NCI-H82 treated with DMSO at 0.1 percent for 48 hours (cell line): ENCODE results near the gene ADAMTS2.

Source experiments
- DNase-seq: peaks from one replicate; lab custom pipeline; 2025; ENCODE audit not compliant: unreplicated experiment; lab: John Stamatoyannopoulos, UW

The ADAMTS2 gene

DNA sequence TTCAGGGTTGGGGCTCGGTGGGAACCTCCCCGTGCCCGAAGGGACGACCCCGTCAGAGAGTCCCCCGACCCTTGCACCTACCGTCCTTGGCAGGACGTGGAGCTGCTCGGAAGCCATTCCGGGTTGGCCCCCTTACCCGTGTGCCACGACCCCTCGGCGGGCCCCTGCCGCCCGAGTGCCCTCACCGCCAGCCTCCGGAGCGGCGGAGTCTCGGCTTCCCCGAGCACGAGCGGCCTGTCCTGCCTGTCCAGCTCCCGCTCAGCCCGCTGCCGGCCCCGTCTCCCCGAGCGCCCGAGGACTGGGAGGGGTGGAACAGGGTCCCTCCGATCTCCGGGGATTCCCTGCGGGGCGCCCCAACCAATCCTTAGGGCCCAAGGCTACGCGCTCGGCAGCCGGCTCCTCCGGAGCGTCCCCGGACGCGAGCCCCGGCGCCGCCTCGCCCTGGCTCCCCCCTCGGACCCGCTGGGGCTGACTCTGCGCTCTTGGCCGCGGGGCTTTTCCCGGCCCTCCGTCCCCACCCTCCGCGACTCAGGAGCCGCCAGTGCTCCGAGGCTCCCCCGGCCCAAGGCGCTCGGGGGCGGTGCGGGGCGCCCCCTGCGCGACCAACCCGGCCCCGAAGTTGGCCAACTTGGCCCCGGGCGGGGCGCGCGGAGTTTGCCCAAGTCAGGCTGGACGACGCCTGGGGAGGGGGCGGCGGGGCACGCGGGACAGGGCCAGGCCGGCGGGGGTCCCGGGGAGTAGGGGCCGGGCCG is 654 bp downstream of the ADAMTS2 start:
- DNase-seq, result no peak

DNA sequence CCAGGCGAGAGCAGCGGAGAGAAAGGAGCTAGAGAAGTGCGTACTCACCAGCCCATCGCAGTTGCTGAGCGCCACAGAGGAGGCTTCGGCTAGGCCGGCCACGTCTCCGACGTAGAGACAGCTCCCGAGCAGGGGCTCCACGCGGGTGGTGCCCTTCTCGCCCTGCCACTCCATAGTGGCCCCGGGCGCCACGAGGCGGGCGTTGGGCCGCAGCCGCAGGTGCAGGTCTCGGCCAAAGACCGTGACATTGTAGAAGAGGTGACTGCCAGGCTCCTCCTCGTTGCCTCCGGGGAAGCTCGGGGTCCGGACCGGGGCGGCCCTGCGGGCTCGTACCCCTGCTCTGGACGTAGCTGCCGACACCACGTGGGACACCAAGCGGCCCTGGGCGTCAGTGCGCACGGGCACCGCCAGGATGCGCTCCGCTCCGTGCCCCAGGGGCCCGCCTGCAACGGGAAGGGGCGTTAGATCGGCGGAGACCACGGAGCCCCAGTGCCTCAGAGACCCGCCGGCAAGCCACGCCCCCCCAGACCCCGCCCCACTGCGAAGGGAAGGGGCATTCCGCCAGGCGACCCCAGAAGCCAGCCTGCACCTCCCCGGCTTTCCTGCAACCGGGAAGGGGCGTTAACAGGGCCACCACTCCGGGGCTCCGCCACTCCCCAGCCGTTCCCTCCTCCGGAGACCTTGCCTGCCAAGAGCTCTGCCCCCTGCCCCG is 1.4 kb downstream of the ADAMTS2 start:
- DNase-seq, result no peak

DNA sequence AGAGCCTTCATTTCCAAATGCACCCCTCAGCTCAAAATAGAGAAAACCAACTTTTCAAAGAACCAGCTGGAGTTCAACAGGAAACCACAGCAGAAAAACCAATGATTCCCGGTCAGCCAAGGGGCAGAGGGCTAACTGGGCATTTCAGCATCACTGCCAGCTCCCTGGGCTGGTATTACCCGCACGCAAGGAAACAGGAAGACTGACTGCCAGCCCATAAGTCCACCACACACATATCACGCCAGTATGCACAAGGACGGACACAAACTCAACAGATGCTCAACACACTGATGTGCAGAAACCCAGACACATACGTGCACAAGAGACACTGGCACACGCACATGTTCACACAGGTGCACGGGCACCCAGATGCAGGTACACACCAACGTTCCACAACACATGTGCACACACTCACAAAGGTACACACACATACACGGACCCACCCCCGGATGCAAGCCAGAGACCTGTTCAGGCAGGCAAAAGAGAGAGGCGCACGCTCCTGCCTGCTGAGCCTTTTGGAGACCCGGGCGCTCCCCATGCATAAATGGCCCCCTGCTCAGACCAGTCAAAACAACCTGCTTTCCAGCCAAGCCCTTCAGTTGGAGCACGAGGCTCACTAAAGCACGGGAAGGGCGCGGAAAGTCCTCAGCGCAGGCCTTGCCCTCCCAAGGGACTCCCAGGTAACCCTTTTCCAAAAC is 2.1 kb downstream of the ADAMTS2 start:
- DNase-seq, result no peak

DNA sequence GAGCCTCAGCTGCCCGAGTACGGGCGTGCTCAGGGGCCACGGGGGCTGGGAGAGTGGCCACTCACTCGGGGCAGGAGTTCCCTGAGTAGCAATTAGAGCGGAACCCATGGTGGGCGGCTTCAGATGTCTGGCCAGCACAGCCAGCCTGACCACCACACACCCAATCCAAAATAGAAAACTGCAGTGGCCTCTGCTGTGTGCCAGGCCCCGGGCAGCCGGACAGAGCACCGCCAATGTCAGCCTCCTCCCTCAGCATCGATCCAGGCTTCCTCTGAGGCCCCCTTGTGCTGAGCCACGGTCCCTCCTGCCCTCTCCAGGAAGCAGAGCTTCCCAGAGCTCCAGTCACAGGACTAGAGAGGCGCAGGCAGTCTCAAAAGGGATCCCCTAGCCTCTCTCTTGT is 2.7 kb downstream of the ADAMTS2 start:
- no peak for DNase-seq

DNA sequence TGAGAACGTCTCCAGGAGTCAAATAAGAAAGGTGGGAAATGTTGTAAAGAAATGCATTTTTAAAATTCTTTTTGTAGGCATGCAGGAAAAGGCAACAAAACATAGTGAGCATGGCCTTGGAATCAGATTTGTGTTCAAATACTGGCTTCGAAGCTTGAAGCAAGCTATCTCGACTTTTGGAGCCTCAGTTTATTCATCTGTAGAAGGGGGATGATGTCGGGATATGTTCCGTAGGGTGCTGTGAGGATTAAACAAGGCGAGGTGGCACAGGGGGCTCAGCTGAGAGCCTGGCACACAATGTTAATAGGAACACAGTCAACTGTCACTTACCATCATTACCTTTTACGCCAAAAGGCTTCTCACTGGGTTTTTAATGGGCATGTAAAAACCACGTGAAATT is 4.8 kb downstream of the ADAMTS2 start:
- no peak for DNase-seq

DNA sequence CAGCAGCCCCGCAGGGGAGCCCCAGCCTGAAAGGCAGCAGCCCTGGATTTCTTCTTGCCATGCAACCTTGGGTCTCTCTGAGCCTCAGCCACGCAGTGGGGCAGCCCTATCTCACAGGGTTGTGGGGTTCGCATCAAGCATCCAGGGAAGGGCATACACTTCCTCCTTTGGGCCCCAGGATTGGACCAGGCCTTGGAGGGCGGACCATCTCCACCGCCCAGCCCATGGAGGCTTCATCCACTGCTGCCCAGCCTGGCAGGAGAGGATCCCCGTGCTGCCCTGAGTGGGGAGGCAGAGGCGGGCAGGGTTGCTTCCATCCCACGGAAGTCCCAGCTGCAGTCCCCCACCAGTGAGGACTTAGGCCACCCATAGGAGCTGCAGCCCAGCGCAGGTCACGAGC is 5.3 kb downstream of the ADAMTS2 start:
- no peak for DNase-seq

DNA sequence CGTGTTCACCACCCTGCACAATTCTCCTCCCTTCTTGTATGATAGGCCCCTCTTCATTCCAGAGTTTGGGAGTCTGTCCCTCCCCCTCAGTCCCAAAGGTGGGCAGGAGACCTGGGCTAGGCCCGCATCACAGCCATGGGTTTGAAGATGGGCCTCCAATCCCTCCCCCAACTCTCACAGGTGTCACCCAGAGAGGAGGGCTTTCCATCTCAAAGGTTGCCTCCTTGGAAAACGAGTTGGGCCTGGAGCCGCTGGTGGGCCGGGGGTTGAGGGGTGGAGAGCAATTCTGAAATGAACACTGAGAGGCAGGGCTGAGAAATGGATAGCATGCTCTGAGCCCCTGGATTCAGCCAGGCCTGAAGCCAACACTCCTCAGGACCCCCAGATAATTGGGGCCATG is 6.2 kb downstream of the ADAMTS2 start:
- no peak for DNase-seq

DNA sequence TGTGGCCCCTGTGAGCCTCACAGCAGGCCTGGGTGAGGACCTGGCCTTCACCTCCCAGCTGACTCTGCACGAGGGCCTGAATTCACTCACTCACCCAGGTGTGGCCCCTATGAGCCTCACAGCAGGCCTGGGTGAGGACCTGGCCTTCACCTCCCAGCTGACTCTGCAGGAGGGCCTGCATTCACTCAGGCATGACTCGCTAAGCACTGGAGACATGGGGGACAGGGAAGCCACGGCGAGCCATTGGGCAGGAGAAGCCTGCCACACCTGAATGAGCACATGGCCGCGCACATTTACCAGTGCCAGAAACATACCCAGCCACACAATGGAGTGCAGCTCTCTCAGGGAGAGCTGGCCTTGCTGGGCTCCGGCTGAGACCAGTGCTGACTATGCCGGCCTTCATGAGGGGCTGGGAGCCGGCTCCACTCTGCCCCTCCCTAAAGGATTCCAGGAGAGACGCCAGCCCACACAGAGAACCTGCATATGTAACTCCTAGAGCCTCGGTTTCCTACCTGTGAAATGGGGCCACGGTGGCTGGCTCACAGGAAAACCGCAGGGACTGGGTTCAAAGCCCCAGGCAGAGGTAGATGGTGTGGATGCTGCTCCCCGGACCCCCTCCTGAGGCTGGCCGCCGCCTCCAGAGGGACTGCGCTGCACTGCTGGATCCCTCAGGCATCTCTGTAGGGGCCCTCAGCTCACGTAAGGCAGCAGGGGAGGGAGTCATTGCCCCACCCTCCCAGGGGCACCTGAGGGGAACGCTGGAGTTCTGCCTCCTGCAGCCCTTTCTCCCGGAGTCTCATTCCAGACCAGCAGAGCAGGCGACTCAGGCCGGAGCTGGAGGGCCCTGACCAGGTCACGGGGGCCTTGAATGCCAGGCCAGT is 7.2 kb downstream of the ADAMTS2 start:
- DNase-seq, result no peak

DNA sequence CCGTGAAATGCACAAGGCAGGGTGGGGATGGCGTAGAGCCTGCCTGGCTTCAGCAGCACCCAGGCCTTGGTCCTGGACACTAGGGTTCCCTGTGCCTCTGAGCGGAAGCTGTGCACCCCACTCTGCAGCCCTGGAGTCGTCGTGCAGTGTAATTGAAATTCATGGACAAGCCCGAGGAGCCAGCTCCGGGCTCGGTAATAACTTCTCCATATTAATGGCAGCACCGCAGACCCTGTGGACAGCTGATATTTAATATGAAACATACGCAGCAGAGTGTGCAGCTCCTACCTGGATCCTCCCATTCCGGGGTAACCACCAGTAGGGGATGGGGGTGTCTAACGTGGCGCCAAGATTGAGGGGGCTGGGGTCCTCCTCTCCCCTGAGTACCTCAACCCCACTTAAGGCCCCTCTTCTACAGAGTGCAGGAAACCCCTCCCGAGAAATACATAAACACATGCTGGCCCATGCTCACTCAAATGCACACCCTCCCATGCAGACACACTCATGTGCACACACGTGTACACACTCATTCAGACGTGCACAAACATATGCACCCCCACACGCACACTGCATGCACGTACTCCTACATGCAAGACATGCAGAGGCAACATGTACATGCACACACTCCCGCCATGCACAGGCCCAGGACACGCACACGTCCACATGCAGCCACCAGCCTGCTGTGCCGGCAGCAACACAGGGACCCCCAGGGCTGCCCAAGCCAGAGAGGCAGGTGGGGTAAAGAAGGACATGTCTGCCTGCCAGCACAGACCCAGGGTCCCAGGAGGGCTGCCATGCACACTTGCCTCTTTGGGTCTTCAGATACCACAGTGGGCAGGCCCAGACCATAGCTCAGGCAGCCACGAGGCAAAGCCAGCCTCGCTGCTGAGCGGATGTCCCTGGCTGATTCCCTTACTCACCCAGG is 8.1 kb downstream of the ADAMTS2 start:
- DNase-seq, result no peak

DNA sequence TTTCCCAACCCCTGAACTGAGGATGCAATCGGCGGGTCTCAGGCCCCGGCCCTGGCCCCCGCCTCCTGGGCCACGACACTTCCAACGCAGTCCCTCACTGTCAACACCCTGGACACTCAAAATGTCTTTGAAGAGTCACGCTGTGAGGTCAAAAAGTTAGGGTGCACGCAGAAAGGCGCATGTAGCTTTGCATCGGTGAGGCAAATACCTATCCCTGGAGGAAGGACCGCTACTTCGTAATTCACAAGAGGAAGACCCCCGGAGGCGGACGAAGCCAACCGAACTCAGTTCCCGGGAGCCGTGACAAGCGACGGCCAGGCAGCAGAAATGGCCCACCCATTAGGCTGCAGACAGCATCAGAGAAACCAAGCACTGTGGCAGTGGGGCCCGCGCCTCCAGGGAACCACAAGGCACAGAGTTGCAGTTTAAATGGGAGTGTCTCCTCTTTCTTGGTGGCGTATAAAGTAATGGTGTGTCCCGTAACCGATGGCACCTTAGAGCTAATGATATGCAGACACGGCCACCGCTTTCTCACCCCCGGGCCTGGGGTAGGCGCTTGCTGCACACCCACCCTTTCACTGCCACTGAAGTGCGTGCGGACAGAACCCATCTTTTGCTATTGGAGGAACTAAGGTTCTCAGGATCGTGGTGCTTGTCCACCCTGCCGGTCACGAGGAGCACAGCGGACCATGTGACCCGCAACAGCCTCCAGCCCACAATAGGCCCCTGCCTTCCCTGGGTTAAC is 9.0 kb downstream of the ADAMTS2 start:
- DNase-seq, result no peak

DNA sequence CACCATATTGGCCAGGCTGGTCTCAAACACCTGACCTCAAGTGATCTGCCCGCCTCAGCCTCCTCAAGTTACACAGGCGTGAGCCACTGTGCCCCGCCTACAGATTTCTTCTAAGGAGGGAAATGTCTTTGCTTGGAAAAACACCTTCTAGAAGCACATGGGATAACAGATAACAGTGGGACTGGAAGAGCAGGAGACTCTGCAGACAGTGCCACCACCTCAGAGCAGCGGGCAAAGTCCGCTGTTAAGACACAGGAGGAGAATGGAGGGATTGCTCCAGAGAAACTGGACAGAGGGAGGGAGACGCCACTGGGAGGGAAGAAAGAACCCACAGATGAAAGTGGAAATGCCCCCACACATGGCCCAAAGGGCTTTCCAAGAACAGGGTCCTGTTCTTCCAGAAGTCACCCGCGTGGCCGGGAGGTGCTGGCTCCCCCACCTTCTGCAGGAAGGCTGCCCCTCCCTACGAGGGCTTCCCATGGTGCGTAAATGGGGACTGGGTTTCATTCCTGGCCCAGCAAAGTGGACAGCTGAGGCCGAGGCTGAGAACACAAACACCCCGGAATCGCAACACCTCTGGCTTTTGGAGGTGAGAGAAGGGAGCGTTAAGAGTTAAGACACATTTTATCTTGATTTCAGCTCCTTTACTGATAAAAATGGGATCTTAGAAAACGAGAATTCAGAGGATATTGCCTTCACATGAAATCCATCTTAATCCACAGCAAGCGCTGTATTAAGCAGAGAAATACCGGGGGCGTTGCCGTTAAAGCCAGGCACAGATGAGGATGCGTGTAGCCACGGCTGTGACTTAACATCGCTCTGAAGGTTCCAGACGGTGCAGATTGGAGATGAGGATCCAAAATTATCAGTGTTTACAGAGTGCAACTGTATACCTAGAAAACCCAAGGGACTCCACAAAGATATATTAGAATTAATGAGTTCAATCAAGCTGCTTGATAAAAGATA is 11.2 kb downstream of the ADAMTS2 start:
- DNase-seq, result no peak

DNA sequence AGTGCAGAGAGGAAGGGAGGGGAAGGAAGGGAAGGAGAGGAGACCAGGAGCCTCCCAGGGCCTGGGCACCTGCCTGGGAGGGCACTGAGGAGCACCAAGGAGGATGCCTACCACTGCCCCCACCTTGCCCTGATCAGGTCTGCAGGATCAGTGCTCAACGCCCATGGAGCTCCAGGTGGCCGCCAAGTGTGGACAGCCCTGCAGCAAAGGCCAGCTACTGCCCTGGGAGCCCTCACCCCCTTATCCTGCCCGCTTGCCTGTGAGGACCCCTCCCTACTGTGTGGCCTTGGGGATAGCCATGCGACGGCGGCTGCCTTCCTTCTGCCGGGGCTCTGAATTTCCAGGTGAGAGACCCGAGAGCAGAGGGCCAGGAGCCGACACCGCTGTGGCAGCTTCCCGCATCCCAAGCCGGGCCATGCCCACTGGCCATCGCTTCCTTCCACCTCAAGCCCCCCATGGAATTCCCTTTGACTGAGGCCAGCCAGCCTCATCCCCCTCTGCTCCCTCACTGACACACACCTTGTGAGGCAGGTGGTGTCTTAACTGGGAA is 12.4 kb downstream of the ADAMTS2 start:
- no peak for DNase-seq

DNA sequence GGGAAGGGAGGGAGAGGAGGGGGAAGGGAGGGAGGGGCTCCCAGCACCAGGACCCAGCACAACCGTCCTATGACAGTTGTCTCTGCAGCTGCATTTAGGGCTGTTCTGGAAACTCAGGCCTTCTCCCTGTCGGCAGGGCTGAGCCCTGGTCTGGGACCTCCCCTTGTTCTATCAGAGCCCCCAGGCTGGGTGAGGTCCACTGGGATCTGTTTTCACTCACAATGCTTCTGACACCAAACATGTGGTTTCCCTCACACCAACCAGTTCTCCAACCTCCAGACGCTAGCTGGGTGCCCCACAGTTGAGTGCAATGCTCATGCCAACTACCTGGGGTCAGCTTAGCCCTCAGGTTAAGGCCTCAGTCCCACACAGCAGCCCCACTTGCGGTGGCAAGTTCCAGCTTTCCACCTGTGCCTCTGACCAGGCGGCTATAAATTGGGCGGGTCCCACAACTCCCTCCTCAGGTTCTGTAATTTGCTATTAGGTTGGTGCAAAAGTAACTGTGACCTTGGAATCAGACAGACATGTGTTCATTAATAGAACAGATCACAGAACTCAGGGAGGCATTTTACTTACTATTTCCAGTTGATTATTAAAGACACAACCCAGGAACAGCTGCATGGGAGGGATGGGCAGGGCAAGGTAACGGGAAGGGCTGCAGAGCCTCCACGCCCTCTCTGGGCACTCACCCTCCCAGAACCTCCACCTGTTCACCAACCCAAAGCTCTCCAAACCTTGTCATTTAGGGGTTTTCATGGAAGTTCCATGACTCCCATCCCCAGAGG is 13.5 kb downstream of the ADAMTS2 start:
- no peak for DNase-seq

DNA sequence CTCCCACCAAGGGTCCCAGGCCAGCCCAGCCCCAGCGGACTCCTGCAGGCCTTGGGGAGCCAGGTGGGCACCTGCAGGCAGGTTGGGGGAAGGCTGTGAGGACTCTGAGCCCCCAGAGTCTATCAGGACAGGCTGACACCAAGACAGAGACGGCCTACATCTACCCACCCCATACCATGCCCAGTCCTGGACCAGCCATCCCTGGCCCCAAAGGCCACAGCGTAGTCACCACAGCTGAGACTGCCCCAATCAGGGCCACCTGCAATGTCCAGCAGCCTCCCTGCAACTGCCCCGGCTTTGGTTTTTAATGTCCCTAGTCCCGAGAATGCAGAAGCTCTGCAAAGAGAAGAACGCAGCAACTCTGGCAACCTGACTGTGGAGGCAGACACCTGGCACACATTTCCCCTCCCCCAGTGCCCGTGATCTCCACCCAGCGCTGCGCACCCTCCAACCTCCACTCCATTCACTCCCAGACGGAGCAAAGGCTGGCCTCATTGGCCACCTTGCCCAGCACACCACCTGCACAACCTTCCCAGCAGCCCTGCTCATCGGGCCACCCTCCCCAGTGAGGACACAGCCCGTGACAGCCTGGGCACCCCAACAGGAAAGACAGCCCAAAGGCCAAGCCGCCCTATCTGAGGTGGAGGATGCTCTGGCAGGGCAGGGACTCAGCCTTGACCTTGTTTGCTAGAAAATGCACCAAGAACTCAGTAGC is 14.9 kb downstream of the ADAMTS2 start:
- no peak for DNase-seq

DNA sequence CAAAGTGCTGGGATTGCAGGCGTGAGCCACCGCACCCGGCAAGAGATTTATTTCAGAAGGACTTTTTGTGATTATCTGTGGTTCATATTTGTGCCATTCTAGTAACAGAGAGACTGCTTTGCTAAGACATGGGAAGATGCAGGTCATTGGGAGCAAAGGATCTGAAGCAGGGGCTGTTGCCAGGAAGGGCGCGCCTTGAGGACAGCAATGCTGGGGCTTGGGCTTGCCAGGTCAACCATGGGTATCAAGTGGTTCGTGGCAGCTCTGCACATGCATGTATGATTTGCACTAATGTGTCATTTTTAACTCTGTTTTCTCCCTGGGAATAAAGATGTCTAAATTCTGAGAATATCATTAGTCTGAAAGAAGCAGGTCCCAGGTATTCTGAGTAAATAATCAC is 17.0 kb downstream of the ADAMTS2 start:
- DNase-seq, result no peak

DNA sequence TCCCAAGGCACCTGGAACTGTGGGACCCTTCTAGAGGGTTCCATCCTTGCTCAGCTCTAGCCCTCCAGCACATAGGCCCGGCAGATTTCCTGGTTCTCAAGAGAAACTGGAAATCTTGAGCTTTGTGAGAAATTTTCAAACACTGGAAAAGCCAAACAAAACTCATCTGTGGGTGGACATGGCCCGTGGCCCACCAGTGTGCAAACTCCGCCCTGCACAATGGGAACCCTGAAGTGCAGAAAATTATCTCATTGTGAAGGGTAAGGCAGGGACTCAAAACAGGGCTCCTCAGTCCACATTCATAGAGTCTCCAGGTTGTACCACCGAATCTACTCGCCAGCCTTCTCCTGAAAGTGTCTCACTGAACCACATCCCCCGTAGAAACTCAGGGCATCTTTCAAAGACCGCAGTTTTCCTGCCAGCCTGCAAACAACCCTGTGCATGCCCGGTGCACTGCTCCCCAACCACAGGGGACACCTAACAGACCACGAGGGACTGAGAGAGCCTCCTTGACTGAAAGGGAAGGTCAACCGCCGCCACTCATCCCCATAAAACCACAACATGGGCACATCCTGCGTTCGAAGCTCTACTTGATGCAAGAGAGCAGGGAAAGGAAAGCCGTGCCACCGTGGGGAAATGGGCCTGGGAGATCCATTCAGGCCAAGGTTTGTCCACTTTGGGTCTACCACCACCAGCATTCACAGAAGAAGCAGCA is 18.1 kb downstream of the ADAMTS2 start:
- DNase-seq, result no peak
